Lower lobe of right lung (tissue), 2 donors: ENCODE data around the gene AFTPH. TPM values are rescaled to one million over a fixed set of nuclear protein-coding genes. Genes with fewer than 3 reads are reported as not detected.

ENCODE experiments used
- ATAC-seq, 2 donors: fragments of 200-7000 bp; cut with Tn5 transposase; one replicate each; pipeline ENCODE4 v1.9.1; 2020 to 2022; ENCODE audit warnings: mild to moderate bottlenecking in 2 of 2, moderate library complexity in 2 of 2
- DNase-seq: peaks from one replicate; pipeline ENCODE4 v3.0.0-alpha.2; 2020
- H3K27ac ChIP-seq: fragments of 200-600 bp; one replicate; pipeline ENCODE4 v1.8.0; 2022
- H3K27me3 ChIP-seq: fragments of 200-600 bp; one replicate; pipeline ENCODE4 v1.8.0; 2022; ENCODE audit warnings: low read depth
- H3K36me3 ChIP-seq: fragments of 200-600 bp; one replicate; pipeline ENCODE4 v1.8.0; 2022; ENCODE audit warnings: mild to moderate bottlenecking
- H3K4me1 ChIP-seq: fragments of 200-600 bp; one replicate; pipeline ENCODE4 v1.8.0; 2022
- H3K4me3 ChIP-seq: fragments of 200-600 bp; one replicate; pipeline ENCODE4 v1.8.0; 2022; ENCODE audit warnings: mild to moderate bottlenecking
- H3K9me3 ChIP-seq: fragments of 200-600 bp; one replicate; pipeline ENCODE4 v1.8.0; 2022
- CTCF ChIP-seq: fragments of 200-600 bp; IDR thresholded peaks from one replicate; pipeline ENCODE4 v1.8.0; 2022; ENCODE audit warnings: antibody characterized with exemption, mild to moderate bottlenecking
- intact Hi-C: fragments of 100-400 bp; cut with DNase I; formaldehyde crosslinking; loops from one replicate; pipeline ENCODE4 v1.11.0; 2022
- total RNA-seq: library from RNA; stranded (reverse); fragmentation: NEBNext Ultra II Directional; extraction: Animal tissue kit (Norgen Biotek cat#: 25700); gene quantifications from one replicate; pipeline ENCODE4 v1.2.1, GENCODE V29; 2021
- donor health status: DM: no; HTN: yes; CAD: no; lungs with severe emphysema.

The AFTPH gene
- total RNA-seq, 1 donor from 2014 or later = 42.6 TPM

- no peak for DNase-seq
- intact Hi-C loops = no loop called here
- no peak overlapping the region for H3K27ac ChIP-seq
- H3K36me3 ChIP-seq = peaks cover 46% of the 10 kb centered on the region
- H3K4me1 ChIP-seq = no peaks in the 10 kb centered on the region
- no peak for ATAC-seq
- H3K9me3 ChIP-seq = no peaks in the 10 kb centered on the region
- H3K4me3 ChIP-seq = no peak overlapping the region
- H3K27me3 ChIP-seq = no peaks in the 10 kb centered on the region
- no peak for TF ChIP-seq CTCF
Measured at GRCh38 chr2:64593035-64593655, 69.0 kb downstream of the AFTPH start.

GRCh38 chr2:64594226-64594989 is 70.3 kb downstream of the AFTPH start:
- H3K4me3 ChIP-seq = no peak overlapping the region
- no peaks in the 10 kb centered on the region for H3K4me1 ChIP-seq
- peaks cover 34% of the 10 kb centered on the region for H3K36me3 ChIP-seq
- TF ChIP-seq CTCF = no peak
- DNase-seq = no peak
- H3K9me3 ChIP-seq = no peaks in the 10 kb centered on the region
- H3K27me3 ChIP-seq = no peaks in the 10 kb centered on the region
- no peak for ATAC-seq
- H3K27ac ChIP-seq = no peak overlapping the region
- intact Hi-C loops = no loop called here

- Histone ChIP-seq H3K4me3 (no peak overlapping the region), H3K9me3 (no peaks in the 10 kb centered on the region), H3K4me1 (no peaks in the 10 kb centered on the region), H3K27me3 (no peaks in the 10 kb centered on the region), H3K27ac (no peak overlapping the region), H3K36me3 (peaks cover 22% of the 10 kb centered on the region)
- TF ChIP-seq CTCF = no peak
- no peak for ATAC-seq
- intact Hi-C loops = no loop called here
- DNase-seq = no peak
Measured at GRCh38 chr2:64595397-64596176, 71.5 kb downstream of the AFTPH start.

- no peak overlapping the region for H3K27ac ChIP-seq
- TF ChIP-seq CTCF = no peak
- intact Hi-C loops = no loop called here
- H3K36me3 ChIP-seq = no peaks in the 10 kb centered on the region
- no peak for ATAC-seq
- H3K9me3 ChIP-seq = no peaks in the 10 kb centered on the region
- H3K4me3 ChIP-seq = no peak overlapping the region
- no peaks in the 10 kb centered on the region for H3K4me1 ChIP-seq
- no peaks in the 10 kb centered on the region for H3K27me3 ChIP-seq
- DNase-seq = no peak
Measured at GRCh38 chr2:64598226-64598625, 74.1 kb downstream of the AFTPH start.

- intact Hi-C loops = no loop called here
- Histone ChIP-seq H3K4me1 (no peaks in the 10 kb centered on the region), H3K4me3 (no peak overlapping the region), H3K36me3 (no peaks in the 10 kb centered on the region), H3K9me3 (no peaks in the 10 kb centered on the region), H3K27ac (no peak overlapping the region), H3K27me3 (no peaks in the 10 kb centered on the region)
- DNase-seq = no peak
- no peak for ATAC-seq
- TF ChIP-seq CTCF = no peak
Measured at GRCh38 chr2:64599469-64599868, 75.3 kb downstream of the AFTPH start.
